Stimulated activated CD4-positive, alpha-beta T cell treated with anti-CD3 and anti-CD28 coated beads, Interleukin-1b, Interleukin-23, amount 100 ng/mL, for 1 hour (primary cell): ENCODE results near the gene HIVEP1.

Experiments used
- DNase-seq, 2 donors: peaks; one replicate each; pipeline ENCODE4 v3.0.0-alpha.2; 2020; ENCODE audit warnings: low read depth in 2 of 2

Gene HIVEP1

GRCh38 chr6:12048609-12049008 lies 36.5 kb downstream of the HIVEP1 start:
- DNase-seq, result no peak

DNA sequence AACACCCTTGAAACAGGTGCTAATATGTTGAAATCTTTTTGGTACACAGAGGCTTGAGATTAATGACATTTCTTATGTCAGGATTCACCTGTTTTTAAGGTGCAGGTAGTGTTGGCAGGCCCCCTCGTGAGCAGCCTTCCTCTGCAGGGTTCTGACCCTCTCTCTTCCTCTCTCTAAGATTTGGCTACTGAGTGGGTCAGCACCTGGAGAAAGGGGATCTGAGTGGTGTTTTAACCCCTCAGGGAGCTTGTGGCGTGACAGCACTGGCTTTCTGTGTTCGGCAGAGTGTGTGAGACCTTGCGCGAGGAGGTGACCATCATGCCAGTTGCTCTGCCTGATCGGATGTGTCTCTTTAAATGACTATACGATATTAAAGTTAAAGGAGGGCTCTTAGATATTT lies 37.1 kb downstream of the HIVEP1 start:
- DNase-seq, result no peak

- no peak for DNase-seq
Measured at GRCh38 chr6:12051861-12052368, 39.8 kb downstream of the HIVEP1 start.

DNA sequence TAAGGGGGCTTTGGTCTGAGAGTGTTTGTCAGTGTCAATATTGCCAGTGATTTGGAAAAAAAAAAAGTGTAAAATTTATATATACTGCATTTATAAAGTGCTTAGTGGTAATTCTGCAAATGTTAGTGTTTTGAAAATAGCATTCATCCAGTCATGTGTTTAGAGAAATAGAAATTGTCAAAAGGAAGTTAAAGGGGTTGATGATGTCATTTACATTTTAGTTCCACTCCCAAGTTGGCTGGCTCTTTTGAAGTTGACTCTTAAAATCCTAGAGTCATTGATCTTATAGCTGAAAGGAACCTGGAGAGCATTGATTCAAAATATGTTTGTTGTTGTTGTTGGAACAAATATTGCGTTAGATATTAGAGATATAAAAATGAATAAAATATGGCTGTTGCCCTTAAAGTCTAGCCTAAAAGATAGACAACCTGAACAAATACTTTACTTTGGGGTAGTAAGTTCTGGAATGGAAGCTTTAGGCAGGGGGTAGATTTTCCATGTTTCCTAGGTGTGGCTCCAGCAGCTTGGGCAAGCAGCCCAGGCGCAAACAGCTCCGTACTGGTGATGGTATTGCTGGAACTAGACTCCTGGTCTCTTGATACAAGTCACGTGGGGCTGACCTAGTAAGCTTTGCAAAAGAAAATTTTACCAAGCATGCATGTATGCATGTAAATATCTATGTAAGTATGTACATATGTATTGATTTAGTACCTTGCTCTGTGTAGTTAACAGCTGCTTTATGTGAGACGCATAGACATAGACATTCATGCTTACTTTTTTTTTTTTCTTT lies 46.3 kb downstream of the HIVEP1 start:
- DNase-seq, result no peak

GRCh38 chr6:12060780-12061609 lies 48.9 kb downstream of the HIVEP1 start:
- DNase-seq, result peak in 1 of 2 donors; percentile 26

DNA sequence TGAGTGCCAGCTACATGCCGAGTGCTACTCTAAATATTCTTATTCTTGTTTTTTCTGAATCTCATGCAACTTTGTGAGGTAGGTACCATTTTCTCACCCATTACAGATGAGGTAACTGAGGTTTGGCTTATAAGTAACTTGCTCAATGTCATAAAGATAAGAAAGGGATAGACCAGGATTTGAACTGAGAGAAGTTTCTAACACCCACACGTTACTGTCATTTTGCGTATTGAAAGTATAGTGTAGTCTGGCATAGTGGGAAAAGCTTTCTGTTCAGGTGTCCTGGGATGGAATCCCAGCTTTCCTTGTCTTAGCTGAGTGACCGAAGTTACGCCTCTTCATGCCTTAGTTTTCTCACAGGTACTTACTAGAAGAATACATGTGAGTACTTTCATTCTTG lies 50.5 kb downstream of the HIVEP1 start:
- DNase-seq, result no peak

GRCh38 chr6:12064131-12064530 lies 52.0 kb downstream of the HIVEP1 start:
- no peak for DNase-seq

DNA sequence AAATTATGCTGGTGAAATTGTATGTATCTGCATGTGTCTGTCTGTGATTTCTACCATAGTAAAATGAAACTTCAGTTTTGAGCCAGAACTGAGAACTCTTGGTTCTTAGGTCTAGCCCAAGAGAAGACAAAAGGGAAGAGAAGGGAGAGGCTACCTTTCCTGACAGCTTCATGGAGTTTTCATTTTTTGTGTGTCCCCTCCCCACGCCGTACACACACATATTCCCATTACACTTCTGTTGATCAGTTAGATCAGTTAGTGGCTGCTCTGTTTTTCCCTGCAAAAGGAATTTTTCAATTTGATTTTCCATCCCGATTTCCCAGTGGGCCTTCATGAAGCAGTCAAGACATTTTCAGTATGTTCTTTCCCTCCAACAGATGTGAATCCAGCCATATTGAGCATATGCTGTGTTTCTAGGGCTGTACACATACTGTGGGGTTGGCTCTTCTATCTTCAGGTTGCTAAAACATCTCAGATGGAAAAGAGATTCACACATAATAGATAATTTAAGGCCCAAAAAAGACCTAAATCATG lies 52.5 kb downstream of the HIVEP1 start:
- DNase-seq, result no peak

DNA sequence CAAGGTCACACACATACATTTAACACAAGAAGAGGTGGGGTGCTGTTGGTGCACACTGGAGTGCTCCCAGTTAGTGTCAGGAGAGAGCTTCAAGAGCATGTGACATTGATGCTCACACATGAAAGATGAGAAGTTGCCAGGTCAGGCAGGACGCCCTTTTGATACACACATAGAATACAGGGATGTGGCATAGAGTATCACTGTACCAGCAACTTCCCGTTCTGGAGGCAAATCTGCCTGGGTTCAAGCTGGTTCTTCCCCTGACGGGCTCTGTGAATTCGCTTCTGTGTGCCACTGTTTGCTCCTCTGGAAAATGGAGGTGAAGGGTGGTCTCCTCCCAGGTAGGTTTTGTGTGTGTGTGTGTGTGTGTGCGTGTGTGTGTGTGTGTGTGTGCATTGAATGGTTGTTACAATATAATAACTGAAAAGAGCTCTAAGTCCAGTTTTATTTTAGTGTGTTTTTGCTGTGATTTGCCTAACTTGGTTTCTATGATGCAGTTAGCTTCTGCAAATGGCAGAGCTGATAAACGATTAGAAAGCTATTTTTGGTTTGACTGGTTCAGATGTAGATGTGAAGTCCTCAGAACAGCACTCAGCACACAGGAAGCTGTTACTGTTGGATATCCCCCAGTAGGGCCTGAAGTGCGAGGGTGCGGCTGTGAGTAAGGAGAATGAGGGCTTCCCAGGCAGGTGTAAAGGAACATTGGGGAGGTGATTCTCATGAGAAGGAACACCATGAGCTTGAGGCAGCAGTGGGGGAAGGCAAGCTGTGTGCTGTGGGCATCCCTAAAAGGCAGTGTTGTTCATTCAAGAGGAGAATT lies 53.4 kb downstream of the HIVEP1 start:
- no peak for DNase-seq

DNA sequence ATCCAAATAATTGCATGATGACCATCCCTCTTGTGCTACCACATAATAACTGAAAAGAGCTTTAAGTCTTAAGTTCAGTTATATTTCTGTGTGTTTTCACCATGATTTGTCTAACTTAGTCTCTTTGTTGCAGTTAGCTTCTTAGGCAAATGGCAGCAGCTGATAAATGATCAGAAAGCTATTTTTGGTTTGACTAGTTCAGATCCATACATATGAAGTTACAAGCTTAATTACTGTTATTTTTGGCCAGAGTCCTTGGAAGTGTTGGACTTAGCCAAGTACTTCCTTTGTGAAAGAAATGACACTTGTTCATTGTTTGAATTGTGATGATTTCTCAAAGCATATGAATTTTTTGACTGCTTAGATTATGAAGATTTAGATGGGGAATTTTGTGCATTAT lies 54.2 kb downstream of the HIVEP1 start:
- no peak for DNase-seq

GRCh38 chr6:12068899-12069557 lies 56.9 kb downstream of the HIVEP1 start:
- no peak for DNase-seq

- DNase-seq, result no peak
Measured at GRCh38 chr6:12069891-12070529, 57.9 kb downstream of the HIVEP1 start.

- DNase-seq, result no peak
Measured at GRCh38 chr6:12071064-12071615, 59.0 kb downstream of the HIVEP1 start.

GRCh38 chr6:12075067-12075563 lies 63.0 kb downstream of the HIVEP1 start:
- DNase-seq, result no peak

- no peak for DNase-seq
Measured at GRCh38 chr6:12077021-12077710, 65.1 kb downstream of the HIVEP1 start.

GRCh38 chr6:12078014-12078413 lies 65.9 kb downstream of the HIVEP1 start:
- no peak for DNase-seq

DNA sequence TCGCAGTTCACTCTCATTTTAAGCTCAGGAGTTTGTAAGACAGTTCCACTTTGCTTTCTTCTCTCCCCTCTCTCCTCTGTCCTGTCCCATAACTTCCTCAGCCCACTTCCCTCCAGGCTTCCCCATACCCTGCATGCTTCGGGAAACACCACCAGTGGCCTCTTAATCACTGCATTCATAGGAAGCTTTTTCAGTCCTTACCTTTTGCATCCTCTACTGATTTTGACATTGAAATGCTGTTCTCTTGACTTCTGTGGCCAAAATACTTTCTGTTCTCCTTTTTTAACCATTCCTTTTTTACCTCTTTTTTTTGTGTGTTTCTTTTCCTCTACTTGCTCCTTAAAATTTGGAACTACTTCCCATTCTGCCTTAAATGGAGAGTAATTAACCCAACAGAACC lies 69.7 kb downstream of the HIVEP1 start:
- DNase-seq, result no peak

- no peak for DNase-seq
Measured at GRCh38 chr6:12082368-12082767, 70.3 kb downstream of the HIVEP1 start.

DNA sequence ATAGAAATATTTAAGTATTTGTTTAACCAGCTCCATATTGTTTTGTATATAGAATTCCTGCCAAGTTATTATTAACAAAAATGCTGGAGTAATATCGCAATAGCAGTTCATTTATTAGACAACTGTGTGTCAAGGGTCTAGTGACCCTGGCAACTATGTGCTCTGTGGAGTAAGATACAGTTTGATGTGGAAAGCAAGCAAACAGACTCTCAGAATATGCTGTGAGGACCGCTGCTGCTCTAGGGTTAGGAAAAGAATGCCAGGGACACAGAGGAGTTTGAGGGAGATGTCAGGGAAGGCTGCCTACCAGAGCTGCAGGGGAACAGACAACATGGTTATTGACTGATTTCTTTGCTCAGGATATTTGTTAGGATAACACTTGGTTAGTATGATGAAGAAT lies 71.2 kb downstream of the HIVEP1 start:
- no peak for DNase-seq

DNA sequence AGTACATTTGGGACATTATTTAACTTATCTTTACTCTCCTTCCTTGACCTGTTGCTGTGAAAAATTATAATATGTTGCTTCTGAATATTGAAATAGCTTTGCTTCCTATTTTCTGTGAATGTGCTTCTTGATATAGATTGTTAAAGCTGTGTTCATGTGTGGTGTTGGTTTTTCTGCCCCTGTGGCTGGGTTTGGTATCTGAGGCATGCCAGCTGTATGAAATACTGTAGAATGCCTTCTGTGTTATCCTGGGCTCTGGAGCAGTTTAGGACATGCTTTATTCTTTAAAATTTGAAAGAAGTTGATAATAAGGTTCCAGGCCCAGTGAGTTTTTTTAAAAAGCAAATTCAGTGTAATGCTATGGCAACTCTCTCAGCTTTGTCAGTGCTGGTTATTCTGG lies 71.7 kb downstream of the HIVEP1 start:
- no peak for DNase-seq
